NB4 (cell line): ENCODE data around the gene LRMDA.

Experiments used
- MYC ChIP-seq: IDR thresholded peaks from 2 replicates; pipeline ENCODE4 v1.6.1; 2011; ENCODE audit warnings: low read depth, low read length
- POLR2A ChIP-seq: IDR thresholded peaks from 2 replicates; pipeline ENCODE4 v1.6.1; 2011; ENCODE audit warnings: mild to moderate bottlenecking; ENCODE audit not compliant: insufficient read length; ENCODE audit errors: extremely low read depth
- TF ChIP-seq, protein P1 (sequence below): IDR thresholded peaks from one replicate; pipeline ENCODE4 v1.5.1; 2012; ENCODE audit warnings: low read depth, low read length

DNA sequence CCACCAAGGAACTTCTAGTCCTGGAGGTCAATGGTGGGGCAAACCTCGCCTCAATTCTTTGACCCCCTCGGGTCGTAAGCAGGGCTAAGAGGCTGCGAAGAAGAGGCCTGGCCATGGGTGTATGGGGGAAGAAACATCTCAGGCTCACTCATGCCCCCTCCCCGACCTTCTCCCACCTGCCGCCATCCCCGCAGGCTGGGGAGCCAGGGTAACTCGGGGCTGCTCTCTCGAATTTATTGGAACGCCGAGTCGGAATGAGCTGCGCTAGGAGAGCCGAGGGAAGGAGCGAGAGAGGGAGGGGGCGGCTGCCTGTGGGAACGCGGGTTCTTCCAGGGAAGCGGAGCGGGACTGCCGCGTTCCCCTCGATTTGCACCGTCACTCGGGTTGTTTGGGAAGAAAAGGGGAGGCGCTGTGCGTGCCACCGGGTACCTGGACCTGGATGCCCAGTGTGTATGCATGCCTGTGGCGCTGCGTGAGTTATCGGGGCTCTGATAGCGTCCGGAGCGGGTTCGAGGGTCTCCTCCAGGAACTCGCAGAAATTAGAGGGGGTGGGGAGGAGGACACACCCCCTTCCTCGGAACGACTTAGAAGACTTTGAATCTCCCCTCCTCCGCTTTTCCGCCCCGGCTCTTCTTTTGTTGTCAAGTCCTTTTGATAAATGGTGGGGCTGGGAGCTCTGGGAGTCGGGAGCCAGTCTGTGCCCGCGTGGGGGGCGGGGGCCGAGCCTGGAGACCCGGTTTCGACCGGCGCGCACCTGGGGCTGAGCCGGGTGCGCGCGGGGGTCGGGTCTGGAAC, 28.1 kb upstream of the LRMDA start:
- TF ChIP-seq, protein P1, sequence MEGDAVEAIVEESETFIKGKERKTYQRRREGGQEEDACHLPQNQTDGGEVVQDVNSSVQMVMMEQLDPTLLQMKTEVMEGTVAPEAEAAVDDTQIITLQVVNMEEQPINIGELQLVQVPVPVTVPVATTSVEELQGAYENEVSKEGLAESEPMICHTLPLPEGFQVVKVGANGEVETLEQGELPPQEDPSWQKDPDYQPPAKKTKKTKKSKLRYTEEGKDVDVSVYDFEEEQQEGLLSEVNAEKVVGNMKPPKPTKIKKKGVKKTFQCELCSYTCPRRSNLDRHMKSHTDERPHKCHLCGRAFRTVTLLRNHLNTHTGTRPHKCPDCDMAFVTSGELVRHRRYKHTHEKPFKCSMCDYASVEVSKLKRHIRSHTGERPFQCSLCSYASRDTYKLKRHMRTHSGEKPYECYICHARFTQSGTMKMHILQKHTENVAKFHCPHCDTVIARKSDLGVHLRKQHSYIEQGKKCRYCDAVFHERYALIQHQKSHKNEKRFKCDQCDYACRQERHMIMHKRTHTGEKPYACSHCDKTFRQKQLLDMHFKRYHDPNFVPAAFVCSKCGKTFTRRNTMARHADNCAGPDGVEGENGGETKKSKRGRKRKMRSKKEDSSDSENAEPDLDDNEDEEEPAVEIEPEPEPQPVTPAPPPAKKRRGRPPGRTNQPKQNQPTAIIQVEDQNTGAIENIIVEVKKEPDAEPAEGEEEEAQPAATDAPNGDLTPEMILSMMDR = no peak
- TF ChIP-seq POLR2A (no peak), MYC (no peak)
